GM12878 (cell line): ENCODE data around the gene TUBA4B.

ENCODE experiments used
- BHLHE40 ChIP-seq, 2 experiments: fragments of 450-650 bp in 1 of 2; IDR thresholded peaks; 2 replicates each; pipeline ENCODE4 v1.6.1; 2011 to 2017; ENCODE audit warnings: low read depth in 2 of 2, borderline replicate concordance in 1 of 2, improper control_type of control experiment in 1 of 2, low read length in 1 of 2, mild to moderate bottlenecking in 1 of 2
- HCFC1 ChIP-seq: fragments of 150-350 bp; IDR thresholded peaks from 2 replicates; pipeline ENCODE4 v1.6.1; 2014; ENCODE audit warnings: low read length
- MYB ChIP-seq: fragments of 150-350 bp; IDR thresholded peaks from 2 replicates; pipeline ENCODE4 v1.6.1; 2014; ENCODE audit warnings: mild to moderate bottlenecking, low read depth, low read length, borderline replicate concordance
- RAD21 ChIP-seq: IDR thresholded peaks from 2 replicates; pipeline ENCODE4 v1.6.1; 2011; ENCODE audit warnings: mild to moderate bottlenecking, low read depth, low read length, moderate library complexity; ENCODE audit not compliant: insufficient read depth
- SRF ChIP-seq, 2 experiments: IDR thresholded peaks; 2 replicates each; pipeline ENCODE4 v1.6.1; 2011; ENCODE audit warnings: low read depth in 2 of 2, low read length in 2 of 2, mild to moderate bottlenecking in 1 of 2, moderate library complexity in 1 of 2
- TCF3 ChIP-seq: IDR thresholded peaks from 2 replicates; pipeline ENCODE4 v1.6.1; 2012; ENCODE audit warnings: low read depth, mild to moderate bottlenecking, low read length, borderline replicate concordance; ENCODE audit not compliant: insufficient read depth
- TF ChIP-seq, protein P1 (sequence below), 3 experiments: IDR thresholded peaks in 2 of 3; conservative IDR thresholded peaks in 1 of 3; 2 replicates each; pipeline ENCODE4 v1.5.1; 2011; ENCODE audit warnings: low read depth in 3 of 3, low read length in 3 of 3, mild to moderate bottlenecking in 3 of 3, control low read depth in 2 of 3, moderate library complexity in 2 of 3, inconsistent platforms in 1 of 3, mixed read lengths in 1 of 3; ENCODE audit not compliant: control insufficient read depth in 2 of 3, insufficient read depth in 1 of 3; ENCODE audit errors: extremely low read depth in 1 of 3
- TF ChIP-seq, protein P2 (sequence below): fragments of 450-650 bp; IDR thresholded peaks from 2 replicates; pipeline ENCODE4 v1.6.1; 2014; ENCODE audit warnings: mild to moderate bottlenecking
- TF ChIP-seq, protein P3 (sequence below): fragments of 150-350 bp; IDR thresholded peaks from 2 replicates; pipeline ENCODE4 v1.6.1; 2016; ENCODE audit warnings: low read depth, low read length

DNA sequence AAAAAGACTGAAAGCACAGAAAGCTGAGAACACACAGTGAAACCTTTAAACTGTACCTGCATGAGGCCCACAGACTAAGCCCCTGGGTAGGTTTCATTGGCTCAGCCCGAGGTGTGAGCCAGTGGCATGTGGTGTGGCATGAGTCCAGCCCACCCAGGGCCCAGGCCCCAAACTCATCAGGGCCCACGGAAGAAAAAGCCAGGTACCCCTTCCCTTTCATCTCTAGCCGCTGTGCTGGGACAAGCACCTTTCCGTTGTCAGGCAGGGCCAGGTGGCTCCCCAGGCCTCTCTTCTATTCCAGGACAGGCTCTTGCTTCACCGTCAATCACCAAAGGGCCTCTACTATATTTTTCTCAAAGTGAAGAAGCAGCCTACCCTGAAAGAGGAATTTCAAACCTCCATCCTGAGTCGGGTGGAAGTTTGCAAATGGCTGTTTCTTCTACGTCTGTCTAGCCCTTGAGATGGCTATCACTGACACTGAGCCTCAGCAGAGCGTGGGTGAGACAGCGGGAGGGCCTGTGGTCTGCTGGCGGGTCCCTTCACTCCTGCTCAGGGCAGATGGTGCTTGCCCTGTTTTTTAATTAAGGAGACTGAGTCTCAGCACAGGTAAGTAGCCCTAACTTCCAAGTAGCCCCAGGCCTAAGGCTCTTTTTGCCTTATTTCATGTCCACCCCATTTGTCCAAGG lies 34.7 kb downstream of the TUBA4B start:
- TF ChIP-seq, protein P1, sequence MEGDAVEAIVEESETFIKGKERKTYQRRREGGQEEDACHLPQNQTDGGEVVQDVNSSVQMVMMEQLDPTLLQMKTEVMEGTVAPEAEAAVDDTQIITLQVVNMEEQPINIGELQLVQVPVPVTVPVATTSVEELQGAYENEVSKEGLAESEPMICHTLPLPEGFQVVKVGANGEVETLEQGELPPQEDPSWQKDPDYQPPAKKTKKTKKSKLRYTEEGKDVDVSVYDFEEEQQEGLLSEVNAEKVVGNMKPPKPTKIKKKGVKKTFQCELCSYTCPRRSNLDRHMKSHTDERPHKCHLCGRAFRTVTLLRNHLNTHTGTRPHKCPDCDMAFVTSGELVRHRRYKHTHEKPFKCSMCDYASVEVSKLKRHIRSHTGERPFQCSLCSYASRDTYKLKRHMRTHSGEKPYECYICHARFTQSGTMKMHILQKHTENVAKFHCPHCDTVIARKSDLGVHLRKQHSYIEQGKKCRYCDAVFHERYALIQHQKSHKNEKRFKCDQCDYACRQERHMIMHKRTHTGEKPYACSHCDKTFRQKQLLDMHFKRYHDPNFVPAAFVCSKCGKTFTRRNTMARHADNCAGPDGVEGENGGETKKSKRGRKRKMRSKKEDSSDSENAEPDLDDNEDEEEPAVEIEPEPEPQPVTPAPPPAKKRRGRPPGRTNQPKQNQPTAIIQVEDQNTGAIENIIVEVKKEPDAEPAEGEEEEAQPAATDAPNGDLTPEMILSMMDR (IDR thresholded peaks at IDR 0.05 in 2 of 3, conservative IDR thresholded peaks at IDR 0.05 in 1 of 3; ENCODE audit: control insufficient read depth in 2 of 3, extremely low read depth in 1 of 3, insufficient read depth in 1 of 3, low read depth in 3 of 3, low read length in 3 of 3): no peak
- no peak for TF ChIP-seq RAD21
- TF ChIP-seq SRF (IDR thresholded peaks at IDR 0.05; ENCODE audit: low read depth in 2 of 2, low read length in 2 of 2): no peak
- TF ChIP-seq, protein P2, sequence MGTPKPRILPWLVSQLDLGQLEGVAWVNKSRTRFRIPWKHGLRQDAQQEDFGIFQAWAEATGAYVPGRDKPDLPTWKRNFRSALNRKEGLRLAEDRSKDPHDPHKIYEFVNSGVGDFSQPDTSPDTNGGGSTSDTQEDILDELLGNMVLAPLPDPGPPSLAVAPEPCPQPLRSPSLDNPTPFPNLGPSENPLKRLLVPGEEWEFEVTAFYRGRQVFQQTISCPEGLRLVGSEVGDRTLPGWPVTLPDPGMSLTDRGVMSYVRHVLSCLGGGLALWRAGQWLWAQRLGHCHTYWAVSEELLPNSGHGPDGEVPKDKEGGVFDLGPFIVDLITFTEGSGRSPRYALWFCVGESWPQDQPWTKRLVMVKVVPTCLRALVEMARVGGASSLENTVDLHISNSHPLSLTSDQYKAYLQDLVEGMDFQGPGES: no peak
- no peak for TF ChIP-seq TCF3
- no peak for TF ChIP-seq BHLHE40 (IDR thresholded peaks at IDR 0.05; ENCODE audit: borderline replicate concordance in 1 of 2, low read depth in 2 of 2, low read length in 1 of 2)
- TF ChIP-seq, protein P3, sequence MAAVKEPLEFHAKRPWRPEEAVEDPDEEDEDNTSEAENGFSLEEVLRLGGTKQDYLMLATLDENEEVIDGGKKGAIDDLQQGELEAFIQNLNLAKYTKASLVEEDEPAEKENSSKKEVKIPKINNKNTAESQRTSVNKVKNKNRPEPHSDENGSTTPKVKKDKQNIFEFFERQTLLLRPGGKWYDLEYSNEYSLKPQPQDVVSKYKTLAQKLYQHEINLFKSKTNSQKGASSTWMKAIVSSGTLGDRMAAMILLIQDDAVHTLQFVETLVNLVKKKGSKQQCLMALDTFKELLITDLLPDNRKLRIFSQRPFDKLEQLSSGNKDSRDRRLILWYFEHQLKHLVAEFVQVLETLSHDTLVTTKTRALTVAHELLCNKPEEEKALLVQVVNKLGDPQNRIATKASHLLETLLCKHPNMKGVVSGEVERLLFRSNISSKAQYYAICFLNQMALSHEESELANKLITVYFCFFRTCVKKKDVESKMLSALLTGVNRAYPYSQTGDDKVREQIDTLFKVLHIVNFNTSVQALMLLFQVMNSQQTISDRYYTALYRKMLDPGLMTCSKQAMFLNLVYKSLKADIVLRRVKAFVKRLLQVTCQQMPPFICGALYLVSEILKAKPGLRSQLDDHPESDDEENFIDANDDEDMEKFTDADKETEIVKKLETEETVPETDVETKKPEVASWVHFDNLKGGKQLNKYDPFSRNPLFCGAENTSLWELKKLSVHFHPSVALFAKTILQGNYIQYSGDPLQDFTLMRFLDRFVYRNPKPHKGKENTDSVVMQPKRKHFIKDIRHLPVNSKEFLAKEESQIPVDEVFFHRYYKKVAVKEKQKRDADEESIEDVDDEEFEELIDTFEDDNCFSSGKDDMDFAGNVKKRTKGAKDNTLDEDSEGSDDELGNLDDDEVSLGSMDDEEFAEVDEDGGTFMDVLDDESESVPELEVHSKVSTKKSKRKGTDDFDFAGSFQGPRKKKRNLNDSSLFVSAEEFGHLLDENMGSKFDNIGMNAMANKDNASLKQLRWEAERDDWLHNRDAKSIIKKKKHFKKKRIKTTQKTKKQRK: no peak
- no peak for TF ChIP-seq MYB
- TF ChIP-seq HCFC1: no peak
